ENCODE measurements around the gene PIAS4.

- TF ChIP-seq GATA2 (IDR thresholded peaks at IDR 0.05; ENCODE audit: low read depth, low read length) (no peak), GATA3 (IDR thresholded peaks at IDR 0.05; ENCODE audit: low read depth, low read length) (no peak)
Measured at GRCh38 chr19:4032436-4032835, 24.9 kb downstream of the PIAS4 start.
